Transverse colon (tissue), 4 donors: ENCODE measurements around the gene IGF1. TPM values are rescaled to one million over a fixed set of nuclear protein-coding genes. Genes with fewer than 3 reads are reported as not detected.
"Not testable (repeated sequence)": the region's sequence is repeated elsewhere in the genome, so short reads cannot be mapped to it uniquely, and the experiment has no call there.

Experiments used
- DNase-seq: peaks from one replicate; pipeline ENCODE4 v3.0.0-alpha.2; 2019
- H3K27ac ChIP-seq, 4 donors: fragments of 200-600 bp; sonication (generic); 2 replicates each; pipeline ENCODE4 v1.5.1; 2016 to 2018; ENCODE audit warnings: inconsistent platforms in 4 of 4
- H3K27me3 ChIP-seq: fragments of 200-600 bp; sonication (generic); 2 replicates; pipeline ENCODE4 v1.5.1; 2017; ENCODE audit warnings: inconsistent platforms
- H3K36me3 ChIP-seq, 4 donors: fragments of 200-600 bp; sonication (generic); 2 replicates each; pipeline ENCODE4 v1.5.1; 2017 to 2019; ENCODE audit warnings: inconsistent platforms in 4 of 4
- H3K4me1 ChIP-seq, 4 donors: fragments of 200-600 bp; sonication (generic); 2 replicates each; pipeline ENCODE4 v1.5.1; 2017 to 2020; ENCODE audit warnings: inconsistent platforms in 4 of 4
- H3K4me3 ChIP-seq, 4 donors: fragments of 200-600 bp; sonication (generic); 1 replicate in 1 of 4; 2 replicates in 3 of 4; pipeline versions ENCODE4 v1.5.1 to v1.6.1; 2017 to 2019; ENCODE audit warnings: inconsistent platforms in 4 of 4
- H3K9me3 ChIP-seq, 2 donors: fragments of 200-600 bp; sonication (generic); 2 replicates each; pipeline ENCODE4 v1.5.1; 2017 to 2019; ENCODE audit warnings: inconsistent platforms in 2 of 2
- CTCF ChIP-seq, 5 experiments: fragments of 200-600 bp in 3 of 5; fragments of 450-650 bp in 2 of 5; sonication (generic) in 3 of 5; IDR thresholded peaks; 1 replicate in 2 of 5; 2 replicates in 3 of 5; pipeline ENCODE4 v1.5.1; 2016 to 2017; ENCODE audit warnings: antibody characterized with exemption in 5 of 5, inconsistent platforms in 3 of 5, mild to moderate bottlenecking in 2 of 5, moderate library complexity in 1 of 5
- EP300 ChIP-seq: sonication (generic); formaldehyde crosslinking; IDR thresholded peaks from one replicate; pipeline ENCODE4 v1.6.1; 2017; ENCODE audit warnings: antibody characterized with exemption, low read depth
- POLR2A ChIP-seq: fragments of 450-650 bp; IDR thresholded peaks from one replicate; pipeline ENCODE4 v1.6.1; 2016; ENCODE audit warnings: antibody characterized with exemption, mild to moderate bottlenecking, moderate library complexity
- POLR2AphosphoS5 ChIP-seq, 3 donors: sonication (generic); formaldehyde crosslinking; IDR thresholded peaks; one replicate each; pipeline ENCODE4 v1.6.1; 2016; ENCODE audit warnings: antibody characterized with exemption in 3 of 3
- WGBS, 2 donors: methylation state at CpG; one replicate each; pipeline ENCODE4 v1.1.5; 2018; ENCODE audit warnings: low coverage in 1 of 2; 5-methylcytosine and 5-hydroxymethylcytosine counted together
- in situ Hi-C, 4 donors: fragments of 200-750 bp; cut with MboI; loops; one replicate each; pipeline versions ENCODE4 v1.15.0 to v1.15.1; 2017; ENCODE audit warnings: low sequenced_read_pairs in 3 of 4, low pct_ligation_motif_present in 1 of 4, low pct_unique_long_range_greater_than_20kb in 1 of 4
- intact Hi-C: fragments of 100-400 bp; cut with DNase I; formaldehyde crosslinking; loops from one replicate; pipeline ENCODE4 v1.15.1; 2023; ENCODE audit warnings: low total_unique reads
- total RNA-seq, 4 donors: library from RNA; depleted of rRNA; stranded (reverse); fragments of >200 nt; gene quantifications; one replicate each; pipeline ENCODE4 v1.1.0, GENCODE V29; 2016

Gene IGF1
- total RNA-seq, 4 donors from 2014 or later: 2.2 to 15.5 (median 5.4) TPM

- Histone ChIP-seq H3K36me3 (no peaks in the 10 kb centered on the region), H3K27me3 (no peaks in the 10 kb centered on the region), H3K9me3 (no peaks in the 10 kb centered on the region), H3K4me3 (no peak overlapping the region), H3K27ac (no peak overlapping the region), H3K4me1 (no peaks in the 10 kb centered on the region)
- 80 to 100% methylated on average over 1 to 2 of the region's 2 CpGs for WGBS, 2 donors
- in situ Hi-C loops: no loop called here
- intact Hi-C loops: no loop called here
- TF ChIP-seq POLR2A: no peak
- TF ChIP-seq CTCF (IDR thresholded peaks at IDR 0.05): no peak
- no peak for TF ChIP-seq POLR2AphosphoS5 (IDR thresholded peaks at IDR 0.05)
- TF ChIP-seq EP300: no peak
- no peak for DNase-seq
Measured at GRCh38 chr12:102356690-102357089, 123.7 kb downstream of the IGF1 start.

GRCh38 chr12:102354281-102354680 is 126.1 kb downstream of the IGF1 start:
- DNase-seq, H3K4me1 ChIP-seq, H3K9me3 ChIP-seq, H3K27me3 ChIP-seq, intact Hi-C loops, H3K4me3 ChIP-seq, H3K27ac ChIP-seq, H3K36me3 ChIP-seq, in situ Hi-C loops: not testable (repeated sequence)
- WGBS, 2 donors: 94% methylated on average over 1 of the region's 1 CpG; no CpG with 5 or more reads in 1 of the 2 donors

DNA sequence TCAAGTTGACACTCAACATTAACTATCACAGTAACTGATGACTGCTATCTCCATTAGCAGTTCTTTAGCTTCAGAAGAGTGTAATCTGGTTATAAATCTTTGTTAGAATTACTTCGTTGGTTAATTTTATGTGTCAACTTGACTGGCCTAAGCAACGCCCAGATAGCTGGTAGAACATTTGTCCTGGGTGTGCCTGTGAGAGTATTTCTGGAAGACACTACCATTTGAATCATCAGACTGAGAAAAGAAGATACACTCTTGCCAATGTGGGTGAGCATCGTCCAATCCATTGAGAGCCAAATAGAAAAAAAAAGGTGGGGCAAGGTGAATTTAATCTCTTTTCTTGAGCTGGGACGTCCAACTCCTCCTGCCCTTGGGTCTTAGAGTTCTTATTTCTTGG is 129.0 kb downstream of the IGF1 start:
- DNase-seq: no peak
- TF ChIP-seq POLR2A (no peak), POLR2AphosphoS5 (IDR thresholded peaks at IDR 0.05) (no peak), EP300 (no peak), CTCF (IDR thresholded peaks at IDR 0.05) (no peak)
- in situ Hi-C loops: no loop called here
- Histone ChIP-seq H3K27me3 (no peaks in the 10 kb centered on the region), H3K4me1 (no peaks in the 10 kb centered on the region), H3K36me3 (no peaks in the 10 kb centered on the region), H3K4me3 (no peak overlapping the region), H3K27ac (no peak overlapping the region), H3K9me3 (no peaks in the 10 kb centered on the region)
- intact Hi-C loops: no loop called here
- 70 to 74% methylated on average over 4 of the region's 4 CpGs for WGBS, 2 donors

- Histone ChIP-seq H3K36me3 (no peaks in the 10 kb centered on the region), H3K9me3 (no peaks in the 10 kb centered on the region), H3K27ac (no peak overlapping the region), H3K27me3 (no peaks in the 10 kb centered on the region), H3K4me3 (no peak overlapping the region), H3K4me1 (no peaks in the 10 kb centered on the region)
- DNase-seq: no peak
- intact Hi-C loops (no loop called here), in situ Hi-C loops (no loop called here)
- TF ChIP-seq EP300 (no peak), CTCF (IDR thresholded peaks at IDR 0.05) (no peak), POLR2A (no peak), POLR2AphosphoS5 (IDR thresholded peaks at IDR 0.05) (no peak)
- WGBS, 2 donors: 8 to 20% methylated on average over 1 of the region's 1 CpG
Measured at GRCh38 chr12:102350070-102350469, 130.3 kb downstream of the IGF1 start.

DNA sequence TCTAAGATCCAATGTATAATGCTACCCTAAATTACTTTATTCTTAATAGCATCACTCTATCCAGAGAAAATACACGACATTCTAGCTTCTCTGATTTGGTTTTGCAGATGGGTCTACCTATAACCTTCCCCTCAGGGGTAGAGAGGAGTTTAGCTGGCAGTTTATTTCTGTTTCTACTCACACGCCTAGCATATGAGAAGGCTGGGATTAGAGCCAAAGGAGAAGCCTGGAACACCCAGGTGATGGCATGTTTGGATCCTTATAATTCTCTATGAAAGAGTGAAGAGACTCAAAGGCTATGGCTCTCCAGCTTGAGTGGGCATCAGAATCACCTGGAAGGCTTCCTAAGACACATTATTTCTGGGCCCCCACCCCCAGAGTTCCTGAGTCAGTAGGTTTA is 131.3 kb downstream of the IGF1 start:
- H3K36me3 ChIP-seq: no peaks in the 10 kb centered on the region
- 42% methylated on average over 2 of the region's 2 CpGs for WGBS, 2 donors
- no peak for DNase-seq
- H3K27ac ChIP-seq: no peak overlapping the region
- in situ Hi-C loops: no loop called here
- H3K27me3 ChIP-seq: no peaks in the 10 kb centered on the region
- intact Hi-C loops: no loop called here
- H3K4me3 ChIP-seq: no peak overlapping the region
- H3K9me3 ChIP-seq: no peaks in the 10 kb centered on the region
- no peaks in the 10 kb centered on the region for H3K4me1 ChIP-seq
- no peak for TF ChIP-seq EP300
- no peak for TF ChIP-seq POLR2A
- no peak for TF ChIP-seq POLR2AphosphoS5 (IDR thresholded peaks at IDR 0.05)
- TF ChIP-seq CTCF (IDR thresholded peaks at IDR 0.05): no peak
